GM13977 (cell line): Measurements from ENCODE around the gene ATP11A.
"Not testable (repeated sequence)": the region's sequence is repeated elsewhere in the genome, so short reads cannot be mapped to it uniquely, and the experiment has no call there.

Source experiments
- DNase-seq: peaks from one replicate; pipeline ENCODE4 v3.0.0; 2012; ENCODE audit warnings: low spot score
- CTCF ChIP-seq: IDR thresholded peaks from 2 replicates; pipeline ENCODE4 v1.5.1; 2012; ENCODE audit warnings: mild to moderate bottlenecking, control low read depth; ENCODE audit not compliant: insufficient read depth; ENCODE audit errors: extremely low read depth, missing control alignments
- in situ Hi-C: fragments of 300-500 bp; cut with MboI; formaldehyde crosslinking; loops from one replicate; pipeline ENCODE4 v1.12.0; 2022; ENCODE audit warnings: low sequenced_read_pairs, low pct_unique_long_range_greater_than_20kb, mixed read lengths, inconsistent platforms; ENCODE audit not compliant: unreplicated experiment

The ATP11A gene

GRCh38 chr13:112679381-112679780 lies 10.5 kb upstream of the ATP11A start:
- in situ Hi-C loops: no loop called here
- TF ChIP-seq CTCF: no peak
- no peak for DNase-seq

- no peak for TF ChIP-seq CTCF
- no peak for DNase-seq
- in situ Hi-C loops: no loop called here
Observed at GRCh38 chr13:112679932-112680677, 9.7 kb upstream of the ATP11A start.

GRCh38 chr13:112680741-112681360 lies 9.0 kb upstream of the ATP11A start:
- in situ Hi-C loops: no loop called here
- no peak for TF ChIP-seq CTCF
- DNase-seq: no peak

GRCh38 chr13:112683581-112683980 lies 6.3 kb upstream of the ATP11A start:
- in situ Hi-C loops: no loop called here
- DNase-seq: no peak
- TF ChIP-seq CTCF: no peak

- no peak for DNase-seq
- in situ Hi-C loops: no loop called here
- no peak for TF ChIP-seq CTCF
Observed at GRCh38 chr13:112684071-112684845, 5.6 kb upstream of the ATP11A start.

GRCh38 chr13:112685189-112685805 lies 4.5 kb upstream of the ATP11A start:
- in situ Hi-C loops, DNase-seq: not testable (repeated sequence)
